AG04449 (cell line): Measurements from ENCODE around the gene CACNA1G.

Experiments used
- CTCF ChIA-PET: fragments of 350-600 bp; formaldehyde crosslinking; extraction: SDS; loops from one replicate; lab custom pipeline; 2021; ENCODE audit warnings: antibody characterized with exemption; lab: Yijun Ruan, JAX
- POLR2A ChIA-PET: fragments of 400-600, 350-600 bp; formaldehyde crosslinking; extraction: SDS; loops from one replicate; lab custom pipeline; 2020; ENCODE audit warnings: antibody characterized with exemption, inconsistent platforms; lab: Yijun Ruan, JAX
- DNase-seq: peaks from one replicate; pipeline ENCODE4 v3.0.0-alpha.2; 2010; ENCODE audit warnings: low read depth, low spot score
- H3K4me3 ChIP-seq: 2 replicates; pipeline ENCODE4 v1.5.1; 2011; ENCODE audit warnings: low read depth, mild to moderate bottlenecking, control low read depth, low read length
- TF ChIP-seq, protein P1 (sequence below): IDR thresholded peaks from one replicate; pipeline ENCODE4 v1.5.1; 2011; ENCODE audit warnings: mild to moderate bottlenecking, moderate library complexity, low read length, control low read depth, inconsistent platforms; ENCODE audit not compliant: insufficient read depth; ENCODE audit errors: missing control alignments

CACNA1G gene

GRCh38 chr17:50612281-50612680, 51.8 kb downstream of the CACNA1G start:
- H3K4me3 ChIP-seq, result no peak overlapping the region
- ChIA-PET POLR2A (no interaction called here), CTCF (interaction anchor here (1.1 to 4.1 kb wide), 3 partner anchors 19 to 134 kb away, joined by 6 to 13 read pairs (median 6); partner anchors contain the start of gene RSAD1)
- TF ChIP-seq, protein P1, sequence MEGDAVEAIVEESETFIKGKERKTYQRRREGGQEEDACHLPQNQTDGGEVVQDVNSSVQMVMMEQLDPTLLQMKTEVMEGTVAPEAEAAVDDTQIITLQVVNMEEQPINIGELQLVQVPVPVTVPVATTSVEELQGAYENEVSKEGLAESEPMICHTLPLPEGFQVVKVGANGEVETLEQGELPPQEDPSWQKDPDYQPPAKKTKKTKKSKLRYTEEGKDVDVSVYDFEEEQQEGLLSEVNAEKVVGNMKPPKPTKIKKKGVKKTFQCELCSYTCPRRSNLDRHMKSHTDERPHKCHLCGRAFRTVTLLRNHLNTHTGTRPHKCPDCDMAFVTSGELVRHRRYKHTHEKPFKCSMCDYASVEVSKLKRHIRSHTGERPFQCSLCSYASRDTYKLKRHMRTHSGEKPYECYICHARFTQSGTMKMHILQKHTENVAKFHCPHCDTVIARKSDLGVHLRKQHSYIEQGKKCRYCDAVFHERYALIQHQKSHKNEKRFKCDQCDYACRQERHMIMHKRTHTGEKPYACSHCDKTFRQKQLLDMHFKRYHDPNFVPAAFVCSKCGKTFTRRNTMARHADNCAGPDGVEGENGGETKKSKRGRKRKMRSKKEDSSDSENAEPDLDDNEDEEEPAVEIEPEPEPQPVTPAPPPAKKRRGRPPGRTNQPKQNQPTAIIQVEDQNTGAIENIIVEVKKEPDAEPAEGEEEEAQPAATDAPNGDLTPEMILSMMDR, result no peak
- no peak for DNase-seq

DNA sequence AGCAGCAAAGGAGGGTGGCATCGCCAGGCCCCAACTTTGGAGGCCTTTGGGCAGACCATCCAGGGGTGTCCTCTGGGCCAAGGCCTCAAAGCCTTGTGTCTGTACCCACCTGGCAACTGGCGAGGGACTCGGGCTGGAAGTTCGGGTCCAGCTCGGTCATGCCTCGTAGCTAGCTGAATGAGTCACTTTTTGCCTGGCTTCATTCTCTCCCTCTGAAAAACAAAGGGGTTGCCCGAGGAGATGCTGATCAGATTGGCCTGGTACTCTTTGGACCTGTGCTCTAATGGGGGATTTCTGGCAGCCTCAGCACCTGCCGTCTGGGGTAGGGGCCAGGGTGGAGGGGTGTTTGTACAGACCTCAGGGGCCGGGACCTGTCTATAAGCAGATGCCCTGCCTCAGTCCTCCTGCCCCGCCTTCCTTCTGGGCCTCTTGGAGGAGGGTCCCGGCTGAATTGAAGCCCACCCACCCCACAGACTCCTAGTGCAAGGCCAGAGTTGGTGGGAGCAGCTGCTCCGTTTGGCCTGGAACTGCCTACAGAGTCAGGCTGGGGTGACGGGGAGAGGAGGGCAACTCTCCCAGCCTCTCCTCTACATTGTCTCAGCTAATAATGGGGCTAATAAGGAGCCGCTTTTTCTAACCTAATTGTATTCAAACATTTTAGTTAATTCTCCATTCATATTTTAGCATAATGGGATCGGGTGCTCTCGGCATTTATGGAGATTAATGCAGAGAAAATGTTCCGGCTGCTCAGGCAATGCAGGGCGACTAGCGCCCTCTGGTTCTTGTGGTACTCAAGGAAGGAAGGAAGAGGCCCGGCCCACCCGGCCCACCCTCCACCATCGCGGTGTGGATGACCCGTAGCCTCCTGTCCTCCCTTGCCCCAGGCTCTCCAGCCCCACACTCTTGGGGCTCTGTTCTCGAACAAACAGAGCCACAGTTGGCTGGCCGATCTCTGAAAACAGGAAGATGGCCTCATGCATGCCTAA, 52.8 kb downstream of the CACNA1G start:
- DNase-seq, result no peak
- CTCF ChIA-PET, result interaction anchor here (0.9 to 4.1 kb wide), 6 partner anchors 12 to 135 kb away, joined by 3 to 13 read pairs (median 6); partner anchors contain the start of gene RSAD1
- TF ChIP-seq, protein P1, result no peak

DNA sequence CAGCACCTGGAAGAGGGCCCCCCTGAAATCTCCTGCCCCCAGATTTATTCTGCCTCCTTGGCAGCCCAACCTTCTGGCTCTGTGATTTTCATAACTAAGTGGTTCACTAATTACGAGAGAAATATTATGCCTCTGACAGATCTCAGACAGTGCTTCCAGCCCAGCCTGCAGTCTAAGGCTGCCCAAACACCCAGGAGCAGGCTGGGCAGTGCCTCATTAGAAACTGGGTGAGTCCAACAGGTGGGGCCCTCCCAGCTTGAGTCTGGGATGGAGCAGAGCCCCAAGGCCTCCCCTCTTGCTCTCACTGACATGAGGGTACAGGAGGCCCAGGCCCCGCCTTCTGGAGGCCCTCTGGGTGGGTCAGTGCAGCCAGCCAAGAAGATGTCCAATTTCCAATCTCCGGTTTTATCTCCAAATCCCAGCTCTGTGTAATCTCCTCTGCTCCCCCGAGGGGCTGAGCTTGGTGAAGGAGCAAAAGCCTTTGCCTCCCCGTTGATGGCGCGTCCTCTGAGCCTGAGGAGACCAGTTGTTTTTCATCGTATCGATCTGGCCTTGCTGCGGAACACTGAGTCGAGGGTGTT, 54.0 kb downstream of the CACNA1G start:
- ChIA-PET POLR2A (no interaction called here), CTCF (interaction anchor here (0.6 to 1.3 kb wide), 3 partner anchors 8 to 13 kb away, joined by 3 to 4 read pairs (median 3); no protein-coding TSS in a partner anchor)
- TF ChIP-seq, protein P1, result no peak
- H3K4me3 ChIP-seq, result no peak overlapping the region
- DNase-seq, result no peak

More for the DNA sequence above, 52.8 kb downstream of the CACNA1G start:
- H3K4me3 ChIP-seq, result no peak overlapping the region
- POLR2A ChIA-PET, result no interaction called here

DNA sequence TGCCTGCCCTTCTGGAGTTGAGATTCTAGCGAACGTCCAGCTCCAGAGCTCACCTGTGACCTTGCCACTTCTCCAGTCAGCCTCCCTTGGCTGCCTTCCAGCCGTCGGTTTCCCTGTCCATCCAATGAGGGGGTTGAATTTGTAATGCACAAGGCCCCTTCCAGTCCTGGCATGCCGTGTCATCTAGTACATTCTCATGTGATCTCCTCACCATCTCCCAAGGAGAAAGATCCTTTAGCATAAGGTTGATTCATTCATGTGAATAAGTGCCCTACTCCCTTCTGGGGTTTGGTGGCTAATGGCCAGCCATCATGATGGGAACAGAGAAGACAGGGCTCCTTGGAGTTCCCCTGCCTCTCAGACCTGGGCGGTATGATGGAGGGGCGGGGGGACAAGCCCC, 55.3 kb downstream of the CACNA1G start:
- ChIA-PET CTCF (interaction anchor here (1.5 to 3.3 kb wide), 2 partner anchors 9 to 11 kb away, joined by 4 to 26 read pairs; no protein-coding TSS in a partner anchor), POLR2A (no interaction called here)
- DNase-seq, result no peak
- no peak overlapping the region for H3K4me3 ChIP-seq
- TF ChIP-seq, protein P1, result no peak

GRCh38 chr17:50618300-50618699, 57.8 kb downstream of the CACNA1G start:
- H3K4me3 ChIP-seq, result no peak overlapping the region
- TF ChIP-seq, protein P1, result no peak
- DNase-seq, result no peak
- ChIA-PET CTCF (interaction anchor here (0.8 to 5.3 kb wide), 6 partner anchors 8 to 77 kb away, joined by 3 to 40 read pairs (median 9); no protein-coding TSS in a partner anchor), POLR2A (interaction anchor here (1.2 kb wide), 1 partner anchor 21 kb away, joined by 3 read pairs; no protein-coding TSS in a partner anchor)
